HG02943 (cell line): ENCODE results near the gene VAMP2.
"Not testable (repeated sequence)": the region's sequence is repeated elsewhere in the genome, so short reads cannot be mapped to it uniquely, and the experiment has no call there.

Experiments used
- ATAC-seq: cut with Tn5 transposase; IDR thresholded peaks from one replicate; pipeline ENCODE4 v1.9.1; 2021; ENCODE audit warnings: mild to moderate bottlenecking, low read depth, moderate library complexity; ENCODE audit not compliant: unreplicated experiment

VAMP2 gene

DNA sequence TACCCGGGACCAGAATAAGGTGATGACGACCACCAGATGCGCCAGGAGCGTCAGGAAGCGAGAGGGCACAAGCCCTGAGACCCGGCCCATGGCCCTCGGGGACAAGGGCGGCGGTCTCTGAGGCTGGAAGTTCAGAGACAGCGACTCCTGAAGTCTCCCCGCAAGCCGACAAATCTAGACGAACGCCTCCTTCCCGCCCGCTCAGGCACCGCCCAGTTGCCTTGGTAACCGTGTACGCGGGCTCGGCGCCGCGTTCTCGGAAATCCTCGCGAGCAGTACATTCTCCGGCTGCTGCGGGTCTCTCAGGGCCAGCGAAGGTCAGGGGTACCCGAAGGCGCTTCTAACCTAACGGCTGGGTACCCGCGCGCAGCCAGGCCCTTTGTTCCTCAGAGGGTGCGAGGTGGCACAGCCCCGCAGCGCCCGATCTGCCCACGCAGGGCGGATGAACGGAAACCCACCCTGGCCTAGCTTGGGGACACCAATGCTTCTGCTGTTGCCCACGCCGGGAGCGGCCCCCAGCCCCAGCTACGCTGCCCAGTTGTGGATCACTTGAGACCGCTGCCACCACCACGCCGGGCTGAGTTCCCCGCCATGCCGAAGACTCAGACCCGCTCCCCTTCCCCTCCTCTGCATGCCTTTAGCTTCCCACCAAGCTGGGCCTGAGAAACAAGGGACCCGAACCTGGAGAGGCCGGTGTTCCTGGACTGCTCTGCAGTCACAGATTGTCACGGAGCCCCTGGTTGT, 13.6 kb upstream of the VAMP2 start, which contains the start of gene TMEM107:
TSS of gene TMEM107 (minus strand) at position 184 of the 744 bp plus-strand sequence. CDS start at position 90, 94 bp downstream.
- no peak for ATAC-seq

DNA sequence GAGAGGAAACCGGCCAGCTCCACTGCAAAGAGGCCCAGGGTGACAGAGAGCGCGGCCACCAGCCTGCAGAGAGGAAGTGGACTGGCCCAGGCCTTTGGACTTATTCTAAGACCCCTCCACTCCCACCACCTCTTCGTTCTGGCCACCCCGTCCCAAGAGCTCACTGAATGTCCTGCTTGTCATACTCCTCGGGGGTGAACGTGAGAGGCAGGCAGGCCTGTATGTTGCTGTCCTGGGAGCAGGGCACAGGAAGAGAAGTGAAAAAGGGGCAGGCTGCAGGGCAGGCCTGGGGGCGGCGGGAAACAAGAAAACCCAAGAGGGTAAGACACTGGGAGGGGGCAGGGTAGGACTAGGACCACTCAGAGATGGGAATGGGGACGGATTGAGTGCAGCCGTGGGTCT, 13.0 kb upstream of the VAMP2 start:
- no peak for ATAC-seq

DNA sequence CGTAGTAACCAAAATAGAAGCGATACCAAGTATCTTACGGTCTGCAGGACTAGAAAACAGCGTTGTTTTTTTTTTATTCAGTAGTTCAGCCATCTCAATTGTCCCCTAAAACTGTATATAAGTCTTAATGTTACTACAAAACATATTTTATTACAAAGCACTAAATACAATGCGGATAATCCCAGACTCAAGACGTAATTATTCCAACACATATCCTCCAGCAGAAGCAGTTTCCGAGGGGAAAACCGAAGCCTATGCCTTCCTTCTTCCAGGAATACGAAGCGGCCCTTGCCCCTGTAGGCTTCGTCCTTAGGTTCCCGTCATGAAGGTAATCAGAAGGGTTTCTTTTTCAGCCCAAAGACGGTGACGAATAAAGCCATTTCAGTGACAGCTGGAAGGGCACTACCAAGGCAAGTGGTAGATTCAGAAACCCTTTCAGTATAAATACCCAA, 11.1 kb upstream of the VAMP2 start:
- no peak for ATAC-seq

DNA sequence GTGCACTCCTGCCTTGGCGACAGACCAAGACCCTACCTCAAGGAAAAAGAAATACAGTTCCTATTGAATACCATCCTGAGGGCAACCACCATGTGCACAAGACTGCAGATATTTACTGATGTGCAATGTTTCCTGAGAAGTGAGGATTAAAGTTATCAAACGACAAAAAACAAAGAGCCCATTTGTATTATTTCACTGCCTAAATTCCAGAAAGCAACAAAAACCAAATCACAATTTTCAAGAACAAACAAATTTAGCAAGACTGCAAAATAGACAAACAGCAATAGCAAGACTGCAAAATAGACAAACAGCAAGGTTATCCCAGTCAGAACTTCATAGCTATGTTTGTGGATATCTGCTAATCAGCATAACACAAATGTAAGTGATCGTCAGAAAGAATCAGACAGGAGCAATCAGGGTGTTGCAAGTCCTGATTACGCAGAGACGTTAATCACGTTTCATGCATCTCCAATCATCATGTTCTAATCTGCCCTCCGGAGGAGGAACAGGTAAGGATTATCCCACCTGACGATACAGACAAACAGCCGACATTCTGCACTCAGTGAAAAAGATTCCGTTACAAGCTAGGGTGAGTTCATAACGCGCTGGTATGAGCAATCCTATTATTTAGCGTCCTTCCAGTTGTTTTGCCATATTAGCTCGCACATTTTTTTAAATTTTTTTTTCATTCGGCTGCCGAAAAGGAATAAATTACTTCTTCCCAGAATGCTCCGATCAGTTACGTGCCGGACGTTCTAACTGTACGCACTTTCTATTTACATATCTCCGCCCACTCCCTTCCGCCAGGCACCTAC, 10.5 kb upstream of the VAMP2 start:
- ATAC-seq = peak; percentile 66

DNA sequence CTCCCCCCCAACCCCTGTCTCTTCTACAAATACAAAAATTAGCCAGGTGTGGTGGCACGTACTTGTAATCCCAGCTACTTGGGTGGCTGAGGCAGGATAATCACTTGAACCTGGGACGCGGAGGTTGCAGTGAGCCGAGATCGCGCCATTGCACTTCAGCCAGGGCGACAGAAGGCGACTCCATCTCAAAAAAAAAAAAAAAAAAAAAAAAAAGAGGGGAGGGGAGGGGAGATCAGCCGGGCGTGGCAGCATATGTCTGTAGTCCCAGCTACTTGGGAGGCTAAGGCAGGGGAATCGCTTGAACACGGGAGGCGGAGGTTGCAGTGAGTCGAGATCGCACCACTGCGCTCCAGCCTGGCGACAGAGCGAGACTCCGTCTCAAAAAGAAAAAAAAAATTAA, 7.4 kb upstream of the VAMP2 start:
- not testable (repeated sequence) for ATAC-seq

DNA sequence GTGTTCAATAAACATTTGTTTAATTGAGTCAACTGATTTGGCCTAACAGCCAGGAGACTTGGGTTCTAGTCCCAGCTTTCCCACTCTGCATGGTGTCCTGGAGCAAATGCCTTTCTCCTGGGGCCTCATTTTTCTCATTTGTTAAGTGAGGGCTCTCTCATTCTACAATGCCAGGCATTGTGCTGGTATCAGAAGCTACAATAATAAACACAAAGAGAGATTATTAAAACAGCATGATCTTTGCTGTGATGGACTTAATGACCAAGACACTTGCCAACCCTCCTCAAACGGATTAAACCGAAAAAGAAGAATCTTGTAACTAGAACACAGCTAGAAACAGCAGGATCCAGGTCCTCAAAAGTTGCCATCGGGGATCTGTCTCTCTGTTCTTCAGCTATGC, 4.8 kb upstream of the VAMP2 start:
- no peak for ATAC-seq

DNA sequence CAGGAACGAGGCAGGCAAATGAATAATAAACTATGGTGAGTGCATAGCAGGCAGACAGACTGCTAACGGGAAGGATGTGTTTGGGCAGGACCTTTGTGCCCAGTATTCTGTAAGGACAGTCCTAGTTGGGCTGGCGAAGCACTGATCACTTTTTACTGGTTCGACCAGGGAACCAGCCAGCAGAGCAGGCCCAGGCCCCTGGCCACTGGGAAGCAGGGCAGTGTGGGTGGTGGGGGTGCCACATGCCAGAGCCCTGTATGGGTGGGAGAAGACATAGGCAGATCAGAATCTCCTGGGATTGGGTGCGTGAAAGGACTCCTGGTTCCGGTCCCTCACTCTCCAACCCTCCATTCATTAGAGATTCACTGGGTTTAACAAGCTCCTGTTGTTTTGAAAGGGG, 4.0 kb upstream of the VAMP2 start:
- no peak for ATAC-seq

DNA sequence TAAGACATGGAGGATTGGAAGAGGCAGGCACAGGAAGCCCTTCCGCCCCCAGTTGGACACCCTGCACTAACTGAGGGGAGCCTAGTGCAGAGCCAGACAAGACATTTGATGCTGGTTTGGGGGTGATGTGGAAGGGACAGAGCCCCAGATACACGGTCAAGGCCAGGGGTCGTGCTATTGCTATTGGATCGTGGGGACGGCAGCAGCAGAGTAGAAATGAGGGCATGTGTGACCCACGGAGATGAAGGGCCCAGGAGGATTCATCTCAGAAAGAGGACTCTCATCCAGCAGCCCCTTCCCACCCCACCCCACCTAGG, 2.0 kb upstream of the VAMP2 start:
- ATAC-seq = no peak

DNA sequence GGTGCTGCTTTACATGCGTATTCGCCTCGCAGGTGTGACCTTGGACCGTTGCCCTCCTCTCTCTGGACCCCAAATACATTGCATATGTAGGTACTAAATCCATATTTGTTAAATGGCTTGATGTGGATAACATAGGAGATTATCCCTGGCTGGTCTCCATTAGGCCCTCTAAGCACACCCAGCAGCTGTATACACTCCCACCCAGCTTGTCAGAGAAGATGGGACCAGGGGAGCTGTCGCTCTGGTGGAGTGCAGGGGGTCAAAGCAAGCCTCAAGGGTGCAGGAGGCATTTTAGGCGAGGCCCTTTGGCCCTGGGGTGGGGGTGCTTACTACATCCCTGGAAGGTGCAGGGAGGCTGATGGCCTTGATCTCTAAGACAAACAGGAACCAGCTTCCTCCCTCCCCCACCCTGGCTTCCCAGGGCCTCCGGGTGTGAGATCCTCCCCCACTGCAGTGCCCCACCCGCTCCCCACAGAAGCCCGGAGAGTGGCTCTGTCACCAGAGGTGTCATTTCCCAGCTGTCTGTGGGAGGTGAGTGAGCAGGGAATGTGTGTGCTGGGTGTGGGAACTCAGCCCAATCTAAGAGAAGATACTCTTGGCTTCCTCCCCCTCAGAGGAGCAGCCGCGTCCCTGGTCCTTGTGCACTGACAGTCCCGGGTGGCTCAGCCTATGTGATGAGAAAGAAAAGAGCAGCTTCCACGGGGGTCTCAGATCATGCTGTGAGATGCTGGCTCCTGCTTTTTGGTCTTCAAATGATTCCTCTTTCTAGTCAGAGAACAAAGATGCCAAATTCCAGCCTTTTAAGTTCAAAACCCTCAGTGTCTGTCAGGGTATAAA, 1.4 kb upstream of the VAMP2 start:
- no peak for ATAC-seq

DNA sequence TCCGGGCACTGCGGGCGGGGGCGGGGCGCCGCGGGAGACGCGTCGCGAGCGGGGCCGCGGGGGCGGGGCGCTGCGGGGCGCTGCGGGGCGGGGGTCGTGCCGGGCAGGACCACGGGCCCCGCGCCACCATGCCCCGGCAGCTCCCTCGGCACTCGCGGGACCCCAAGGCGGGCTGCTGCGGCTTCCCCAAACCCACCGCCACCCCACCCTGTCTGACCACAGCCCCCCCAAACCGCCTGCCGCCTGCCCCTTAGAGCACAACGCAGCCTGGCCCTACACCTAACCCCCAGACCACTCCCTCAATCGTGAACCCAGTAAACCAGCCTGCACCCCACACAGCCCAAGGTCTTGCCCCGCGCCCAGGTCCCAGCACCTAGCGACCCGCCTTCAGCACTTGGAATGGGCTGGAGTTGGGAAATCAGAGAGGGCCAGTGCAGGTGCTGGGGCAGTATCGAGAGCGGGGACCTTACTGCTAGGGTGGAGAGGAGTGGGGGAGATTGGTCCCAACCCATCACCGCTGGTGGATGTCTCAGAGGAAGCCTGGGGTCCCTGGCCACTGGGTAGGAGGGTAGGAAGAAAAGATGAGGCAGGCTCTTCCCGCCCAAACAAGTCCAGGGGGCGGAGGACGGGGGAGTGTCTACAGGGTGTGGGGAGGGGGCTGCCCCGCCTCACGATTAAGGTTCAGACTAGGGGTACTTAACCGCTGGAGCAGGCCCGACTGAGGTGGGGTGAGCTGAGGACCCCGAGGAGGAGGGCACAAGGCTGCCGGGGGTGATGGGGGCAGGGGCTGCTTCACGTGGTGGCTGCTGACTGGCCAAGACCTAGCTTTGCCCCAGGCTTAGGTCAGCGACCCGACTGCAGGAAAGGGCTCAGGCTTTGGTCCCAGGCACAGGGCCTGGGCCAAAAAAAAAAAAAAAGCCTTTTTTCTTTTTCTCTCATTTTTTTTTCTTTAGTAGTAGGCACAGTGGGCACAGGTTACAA, 539 bp upstream of the VAMP2 start:
- ATAC-seq = no peak

DNA sequence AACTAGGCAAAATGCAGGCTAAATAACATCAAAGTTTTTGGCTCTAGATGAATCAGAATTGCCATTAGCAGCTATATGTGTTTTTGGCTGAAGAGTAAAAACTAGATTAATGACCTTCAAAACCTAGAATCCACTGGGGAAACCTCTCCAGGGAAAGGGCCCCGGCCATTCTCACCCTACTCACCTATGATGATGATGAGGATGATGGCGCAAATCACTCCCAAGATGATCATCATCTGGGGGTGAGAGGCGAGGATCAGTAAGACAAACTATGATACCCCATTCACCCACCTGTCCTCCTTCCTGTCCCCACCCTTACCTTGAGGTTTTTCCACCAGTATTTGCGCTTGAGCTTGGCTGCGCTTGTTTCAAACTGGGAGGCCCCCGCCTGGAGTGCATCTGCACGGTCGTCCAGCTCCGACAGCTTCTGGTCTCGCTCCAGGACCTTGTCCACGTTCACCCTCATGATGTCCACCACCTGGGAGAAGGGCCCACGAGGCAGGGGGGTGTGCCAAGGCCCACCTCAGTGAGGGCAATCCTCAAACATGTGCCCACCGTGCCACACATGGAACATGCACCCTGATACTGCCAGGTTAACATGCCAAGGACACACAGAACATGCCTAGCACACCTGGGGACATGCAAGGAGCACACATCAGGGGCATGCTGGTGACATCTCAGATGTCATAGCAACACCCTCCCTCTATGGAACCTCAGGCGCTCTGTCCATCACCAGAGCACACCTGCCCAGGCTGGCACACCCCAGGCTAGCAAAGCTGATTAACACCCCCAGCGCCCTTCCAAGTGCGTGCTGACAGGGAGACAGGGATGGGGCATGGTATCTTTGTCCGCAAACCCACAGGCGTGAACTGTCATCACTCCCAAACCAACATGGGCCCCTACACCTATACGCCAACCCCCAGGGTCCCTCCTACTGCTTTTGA, 1.2 kb downstream of the VAMP2 start:
- ATAC-seq = no peak

DNA sequence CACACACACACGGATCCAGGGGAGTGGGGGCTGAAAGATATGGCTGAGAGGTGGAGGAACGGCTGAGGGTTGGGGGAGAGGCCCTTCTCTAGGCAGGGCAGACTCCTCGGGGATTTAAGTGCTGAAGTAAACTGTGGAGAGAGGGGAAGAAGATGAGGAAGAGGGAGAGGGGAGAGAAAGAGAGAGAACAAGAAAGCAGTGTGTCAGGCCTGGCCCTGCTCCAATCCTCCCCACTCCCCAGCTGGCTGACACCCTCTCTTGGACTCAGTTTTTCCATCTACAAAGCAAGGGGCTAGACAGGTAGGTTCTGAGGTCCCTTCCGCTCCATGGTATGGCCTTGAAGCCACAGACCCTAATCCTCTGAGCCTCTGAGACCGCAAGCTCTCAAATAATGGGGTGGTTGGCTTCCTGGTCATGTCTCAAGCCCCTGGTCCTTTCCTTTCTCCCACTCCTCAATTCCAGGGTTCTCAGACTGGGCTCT, 2.0 kb downstream of the VAMP2 start:
- no peak for ATAC-seq

DNA sequence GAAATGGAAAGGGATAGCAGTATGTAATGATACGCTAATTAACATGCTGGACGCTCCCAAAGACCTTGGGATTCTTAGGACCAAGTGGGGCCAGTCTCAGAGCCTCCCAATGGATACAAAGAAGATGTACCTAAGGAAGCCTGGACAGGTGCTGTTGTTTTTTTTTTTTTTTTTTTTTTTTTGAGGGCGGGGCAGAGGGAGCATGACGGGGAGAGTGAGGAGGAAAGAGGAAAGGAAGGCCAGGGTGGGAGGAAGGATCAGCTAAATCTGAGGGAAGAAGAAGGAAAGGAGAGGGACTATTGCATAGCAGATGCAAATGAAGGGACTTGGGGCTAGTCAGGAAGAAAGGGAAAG, 2.5 kb downstream of the VAMP2 start:
- ATAC-seq = no peak

DNA sequence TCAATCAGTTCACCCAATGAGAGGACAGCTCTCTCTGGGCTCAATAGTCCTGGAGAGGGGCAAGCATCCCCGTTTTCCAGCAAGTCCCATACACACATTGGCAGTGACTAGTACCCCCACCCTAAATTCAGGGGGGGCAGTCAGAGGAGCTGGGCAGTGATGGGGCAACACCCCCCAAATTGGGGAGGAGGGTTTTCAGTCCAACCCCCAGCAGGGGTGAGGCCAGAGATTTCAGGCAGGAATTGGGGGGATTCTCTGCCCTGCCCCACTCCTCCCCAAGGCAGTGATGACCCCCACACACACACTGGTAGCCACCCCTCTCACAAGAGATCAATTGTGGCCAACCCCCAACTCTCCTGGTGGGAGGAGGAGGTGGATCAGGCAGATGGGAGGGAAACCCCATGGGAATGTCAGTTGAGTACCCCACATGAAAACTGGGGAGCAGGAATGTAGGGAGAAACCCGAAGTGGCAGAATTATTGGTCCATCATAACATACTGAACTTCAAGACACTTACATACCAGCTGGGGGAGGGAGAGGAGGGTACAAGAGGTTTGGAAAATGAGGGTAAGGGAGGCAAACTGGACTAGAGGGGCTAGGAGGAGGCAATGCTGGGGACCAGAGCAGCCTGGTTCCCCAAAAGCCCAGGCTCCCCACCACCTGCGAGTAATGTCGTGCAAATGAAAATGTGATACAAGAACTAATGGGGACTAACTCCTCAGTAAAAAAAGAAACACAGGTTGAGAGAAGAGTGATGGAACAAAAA, 3.1 kb downstream of the VAMP2 start:
- no peak for ATAC-seq

DNA sequence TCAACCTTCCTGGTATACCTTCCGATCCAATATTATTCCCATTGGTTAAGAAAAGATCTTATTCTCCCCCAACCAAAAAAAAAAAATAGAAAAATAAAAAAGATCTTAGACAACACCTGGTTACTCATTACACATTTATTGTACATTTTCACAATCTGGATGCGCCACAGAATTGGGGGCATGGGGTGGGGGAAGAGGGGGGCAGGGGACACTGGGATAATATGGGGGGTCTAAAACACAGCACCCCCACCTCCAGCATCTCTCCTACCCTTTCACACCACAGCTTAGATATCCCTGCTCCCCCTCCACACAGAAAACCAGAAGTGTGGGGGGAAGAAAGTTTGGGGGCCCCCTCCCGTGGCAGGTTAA, 3.7 kb downstream of the VAMP2 start:
- ATAC-seq = no peak

DNA sequence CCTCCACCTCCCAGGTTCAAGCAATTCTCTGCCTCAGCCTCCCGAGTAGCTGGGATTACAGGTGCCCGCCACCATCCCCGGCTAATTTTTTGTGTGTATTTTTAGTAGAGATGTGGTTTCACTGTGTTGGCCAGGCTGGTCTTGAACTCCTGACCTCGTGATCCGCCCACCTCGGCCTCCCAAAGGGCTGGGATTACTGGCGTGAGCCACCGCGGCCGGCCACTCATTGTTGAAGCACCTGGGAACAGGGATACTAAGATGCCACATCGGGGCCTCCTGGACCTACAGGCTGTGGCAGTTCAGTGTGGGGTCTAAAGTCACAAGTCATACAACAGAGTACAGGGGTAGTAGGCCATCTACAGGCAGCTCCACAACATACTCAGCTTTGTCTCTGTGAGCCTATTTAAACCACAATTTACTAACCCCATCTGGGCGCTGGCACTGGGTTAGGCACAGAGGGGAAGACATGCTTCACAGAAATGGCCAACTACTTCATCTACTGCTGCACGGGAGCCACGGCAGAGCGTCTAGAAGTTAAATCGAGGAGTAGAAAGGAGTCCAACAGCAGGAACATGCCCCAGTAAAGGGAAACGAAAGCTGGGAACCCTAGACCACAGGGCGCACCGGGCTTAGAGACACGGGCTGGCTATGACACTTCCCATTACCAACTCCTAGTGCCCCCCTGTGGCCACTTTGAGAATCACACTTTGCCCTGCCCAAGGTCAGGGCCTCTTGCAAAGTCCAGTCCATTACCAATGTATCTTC, 4.3 kb downstream of the VAMP2 start:
- ATAC-seq = no peak

DNA sequence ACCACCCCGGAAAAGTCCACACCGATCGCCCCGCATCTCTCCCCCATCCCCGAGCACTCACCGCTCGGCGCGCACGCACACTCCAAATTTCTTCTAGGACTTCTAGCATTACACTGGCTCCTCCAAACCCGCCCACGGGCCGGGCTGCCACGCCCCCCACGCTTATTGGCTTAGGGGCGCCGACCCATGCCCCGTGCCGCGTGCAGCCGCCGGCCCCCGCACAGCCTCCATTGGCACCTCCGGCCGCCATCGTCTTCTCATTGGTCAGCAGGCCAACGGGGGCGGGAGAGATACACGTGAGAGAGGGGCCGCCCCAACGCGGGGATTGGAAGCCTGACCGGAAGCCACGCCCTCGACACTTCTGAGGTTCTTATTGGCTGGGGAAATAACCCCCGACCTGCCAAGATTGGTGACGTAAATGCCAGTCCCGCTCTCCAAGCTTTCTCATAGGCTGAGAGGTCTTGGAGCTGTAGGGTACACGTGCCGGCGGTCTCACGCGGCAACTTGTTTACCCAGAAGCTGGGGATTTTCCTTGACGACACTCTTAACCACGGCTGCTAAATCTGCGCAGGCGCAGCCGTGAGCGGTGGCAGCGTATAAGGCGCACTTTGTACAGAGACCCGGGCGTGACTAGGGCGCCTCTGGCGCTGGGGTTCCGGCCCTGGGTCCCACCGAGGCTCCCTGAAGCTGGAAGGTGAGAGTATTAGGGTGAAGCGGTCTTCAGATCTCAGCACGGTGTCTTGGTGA, 6.3 kb downstream of the VAMP2 start:
- ATAC-seq = peak; percentile 68
